Measurements from ENCODE around the gene LRP1. TPM values are rescaled to one million over a fixed set of nuclear protein-coding genes. Genes with fewer than 3 reads are reported as not detected.

Gene LRP1
- total RNA-seq, 2 donors from 2014 or later, result 3.8 to 11.6 TPM

DNA sequence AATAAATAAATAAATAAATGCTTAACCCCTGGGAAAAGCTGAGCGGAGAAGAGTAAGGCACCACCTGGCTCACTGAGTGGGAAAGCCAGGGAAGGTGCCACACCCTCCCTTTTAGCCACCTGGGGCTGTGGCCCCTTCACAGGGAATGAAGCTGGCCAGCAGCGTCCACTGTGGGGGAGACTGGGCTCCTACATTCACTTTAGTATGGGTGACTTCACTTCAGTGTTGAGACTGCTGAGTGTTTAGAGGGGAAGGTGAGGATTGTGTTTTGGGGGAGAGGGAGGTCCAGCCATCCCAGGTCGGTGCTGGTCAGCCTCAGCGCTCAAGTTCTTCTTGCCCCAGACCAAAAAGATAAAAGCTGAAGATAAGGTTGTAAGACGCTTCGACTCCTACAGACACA lies 37.8 kb upstream of the LRP1 start:
- DNase-seq (no peak), ATAC-seq (no peak)
- H3K4me1 Mint-ChIP-seq, result peaks cover 50% of the 10 kb centered on the region
- H3K27ac Mint-ChIP-seq, result peak overlapping the region; percentile 94
- no peaks in the 10 kb centered on the region for H3K9me3 ChIP-seq (ENCODE audit: control insufficient read depth, low read length, poor library complexity, severe bottlenecking)
- peak overlapping the region; percentile 61 for H3K4me3 Mint-ChIP-seq
- no peaks in the 10 kb centered on the region for H3K36me3 Mint-ChIP-seq (ENCODE audit: low read depth)
- no peaks in the 10 kb centered on the region for H3K27me3 Mint-ChIP-seq

GRCh38 chr12:57090924-57091637 lies 37.2 kb upstream of the LRP1 start:
- Mint-ChIP-seq H3K4me3 (peak overlapping the region; percentile 61), H3K27ac (peak overlapping the region; percentile 11), H3K36me3 (ENCODE audit: low read depth) (no peaks in the 10 kb centered on the region), H3K27me3 (no peaks in the 10 kb centered on the region), H3K4me1 (peaks cover 47% of the 10 kb centered on the region)
- no peak for ATAC-seq
- no peak for DNase-seq
- no peaks in the 10 kb centered on the region for H3K9me3 ChIP-seq (ENCODE audit: control insufficient read depth, low read length, poor library complexity, severe bottlenecking)

DNA sequence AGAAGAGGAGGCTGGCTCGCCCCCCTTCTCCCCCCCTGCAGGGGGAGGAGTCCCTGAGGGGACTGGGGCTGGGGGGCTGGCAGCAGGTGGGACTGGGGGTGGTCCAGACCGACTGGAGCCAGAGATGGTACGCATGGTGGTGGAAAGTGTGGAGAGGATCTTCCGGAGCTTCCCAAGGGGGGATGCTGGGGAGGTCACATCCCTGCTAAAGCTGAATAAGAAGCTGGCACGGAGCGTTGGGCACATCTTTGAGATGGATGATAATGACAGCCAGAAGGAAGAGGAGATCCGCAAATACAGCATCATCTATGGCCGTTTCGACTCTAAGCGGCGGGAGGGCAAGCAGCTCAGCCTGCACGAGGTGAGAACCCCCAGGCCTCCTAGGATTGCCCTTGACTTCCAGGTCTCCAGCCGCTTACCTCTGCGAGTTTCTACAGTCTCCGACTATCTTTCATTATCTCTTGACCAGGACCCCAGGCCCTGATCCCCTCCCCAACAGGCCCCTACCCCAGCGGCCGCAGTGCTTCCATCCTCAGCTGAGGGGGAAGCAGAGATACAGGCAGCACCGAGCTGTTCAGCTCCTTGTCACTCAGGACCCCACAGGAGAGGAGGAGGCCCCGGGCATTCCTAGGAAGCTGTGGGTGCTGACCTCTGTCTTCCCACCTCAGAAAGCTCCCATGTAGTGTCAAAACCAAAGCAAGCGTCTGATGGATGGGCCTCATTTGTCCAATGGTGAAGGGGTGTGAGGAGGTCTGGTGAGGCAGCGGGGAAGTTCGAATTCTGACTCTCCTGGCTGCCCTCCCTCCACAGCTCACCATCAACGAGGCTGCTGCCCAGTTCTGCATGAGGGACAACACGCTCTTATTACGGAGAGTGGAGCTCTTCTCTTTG lies 36.4 kb upstream of the LRP1 start:
- Mint-ChIP-seq H3K4me1 (peaks cover 45% of the 10 kb centered on the region), H3K36me3 (ENCODE audit: low read depth) (no peaks in the 10 kb centered on the region), H3K4me3 (peak overlapping the region; percentile 41), H3K27me3 (no peaks in the 10 kb centered on the region), H3K27ac (peak overlapping the region; percentile 11)
- DNase-seq (no peak), ATAC-seq (no peak)
- H3K9me3 ChIP-seq (ENCODE audit: control insufficient read depth, low read length, poor library complexity, severe bottlenecking), result no peaks in the 10 kb centered on the region

GRCh38 chr12:57092529-57092862 lies 35.8 kb upstream of the LRP1 start:
- DNase-seq (no peak), ATAC-seq (no peak)
- Mint-ChIP-seq H3K27ac (peak overlapping the region; percentile 92), H3K27me3 (no peaks in the 10 kb centered on the region), H3K36me3 (ENCODE audit: low read depth) (no peaks in the 10 kb centered on the region), H3K4me1 (peaks cover 43% of the 10 kb centered on the region), H3K4me3 (peak overlapping the region; percentile 41)
- H3K9me3 ChIP-seq (ENCODE audit: control insufficient read depth, low read length, poor library complexity, severe bottlenecking), result no peaks in the 10 kb centered on the region

GRCh38 chr12:57092876-57093414 lies 35.3 kb upstream of the LRP1 start:
- ATAC-seq (no peak), DNase-seq (no peak)
- H3K9me3 ChIP-seq (ENCODE audit: control insufficient read depth, low read length, poor library complexity, severe bottlenecking), result no peaks in the 10 kb centered on the region
- Mint-ChIP-seq H3K4me1 (peaks cover 41% of the 10 kb centered on the region), H3K27ac (peak overlapping the region; percentile 92), H3K27me3 (no peaks in the 10 kb centered on the region), H3K4me3 (no peak overlapping the region), H3K36me3 (ENCODE audit: low read depth) (no peaks in the 10 kb centered on the region)

- Mint-ChIP-seq H3K4me3 (peak overlapping the region; percentile 74), H3K4me1 (peaks cover 36% of the 10 kb centered on the region)
Measured at GRCh38 chr12:57093415-57094207, 34.7 kb upstream of the LRP1 start.

DNA sequence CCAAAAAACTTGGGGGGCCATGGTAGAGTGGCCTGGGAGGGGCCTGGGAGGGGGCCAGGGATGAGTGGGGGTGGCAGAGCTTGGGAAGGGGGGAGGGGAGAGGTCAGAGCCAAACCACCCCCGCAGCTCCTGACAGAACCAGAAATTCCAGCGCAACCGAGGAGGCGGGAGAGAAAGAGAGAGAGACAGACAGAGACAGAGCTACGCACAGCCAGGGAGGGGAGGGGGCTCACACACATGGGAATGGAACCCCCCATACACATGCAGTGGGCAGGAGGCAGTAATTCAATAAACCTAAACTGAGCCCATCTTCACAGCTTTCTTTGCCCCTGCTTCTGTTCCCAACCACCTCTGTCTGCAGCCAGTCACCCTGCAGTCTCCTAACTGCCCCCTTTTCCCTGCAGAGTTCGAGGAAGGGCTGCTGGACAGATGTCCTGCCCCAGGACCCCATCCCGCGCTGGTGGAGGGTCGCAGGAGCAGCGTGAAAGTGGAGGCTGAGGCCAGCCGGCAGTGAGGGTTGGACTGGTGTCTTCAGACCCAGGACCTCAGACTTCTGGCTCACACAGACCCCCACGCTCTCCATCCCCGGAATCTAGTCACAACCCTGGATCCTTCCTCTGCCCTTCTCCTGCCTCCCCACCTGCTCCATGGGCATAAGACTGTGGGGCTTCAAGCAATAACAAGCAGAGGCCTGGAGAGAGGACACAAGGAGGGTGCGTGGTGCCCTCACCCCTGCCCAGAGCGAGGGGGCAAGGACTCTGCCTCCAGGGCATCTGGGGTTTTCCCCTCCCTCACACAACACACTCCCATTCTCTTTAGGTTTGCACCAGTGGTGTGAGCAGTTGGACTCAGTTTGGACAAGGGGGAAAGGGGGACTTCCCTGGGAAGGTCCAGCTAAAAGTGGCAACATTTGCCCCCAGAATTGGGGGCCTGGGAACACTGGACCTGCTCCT lies 33.8 kb upstream of the LRP1 start:
- no peaks in the 10 kb centered on the region for H3K9me3 ChIP-seq (ENCODE audit: control insufficient read depth, low read length, poor library complexity, severe bottlenecking)
- no peak for ATAC-seq
- Mint-ChIP-seq H3K4me3 (peak overlapping the region; percentile 53), H3K27me3 (no peaks in the 10 kb centered on the region), H3K4me1 (peaks cover 39% of the 10 kb centered on the region), H3K36me3 (ENCODE audit: low read depth) (peaks cover 2% of the 10 kb centered on the region), H3K27ac (peak overlapping the region; percentile 92)
- DNase-seq, result no peak

More at GRCh38 chr12:57093415-57094207, 34.7 kb upstream of the LRP1 start:
- H3K36me3 Mint-ChIP-seq (ENCODE audit: low read depth), result no peaks in the 10 kb centered on the region
- no peaks in the 10 kb centered on the region for H3K9me3 ChIP-seq (ENCODE audit: control insufficient read depth, low read length, poor library complexity, severe bottlenecking)
- H3K27ac Mint-ChIP-seq, result peak overlapping the region; percentile 92
- H3K27me3 Mint-ChIP-seq, result no peaks in the 10 kb centered on the region
- ATAC-seq (peak; percentile 44), DNase-seq (peak in 1 of 3 donors; percentile 34)

DNA sequence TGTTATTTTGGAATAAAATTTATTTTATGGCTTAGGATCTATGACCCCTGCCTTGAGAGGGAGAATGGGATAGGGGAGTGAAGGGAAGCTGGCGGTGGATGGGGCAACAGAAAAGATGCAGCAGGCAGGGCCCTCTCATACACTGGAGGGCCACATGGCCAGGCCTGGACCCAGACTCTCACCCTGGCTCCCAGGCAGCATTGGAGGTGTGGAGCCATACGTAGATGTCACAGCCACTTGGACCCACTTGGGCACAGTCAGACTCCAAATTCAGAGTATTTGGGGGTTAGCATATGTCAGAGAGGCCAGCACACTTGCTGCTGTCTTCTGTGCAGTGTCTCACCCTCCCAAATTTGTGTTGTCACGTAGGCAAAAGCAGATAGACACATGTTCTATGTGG lies 32.8 kb upstream of the LRP1 start:
- no peaks in the 10 kb centered on the region for H3K9me3 ChIP-seq (ENCODE audit: control insufficient read depth, low read length, poor library complexity, severe bottlenecking)
- Mint-ChIP-seq H3K4me1 (peaks cover 38% of the 10 kb centered on the region), H3K27ac (peak overlapping the region; percentile 43), H3K36me3 (ENCODE audit: low read depth) (peaks cover 3% of the 10 kb centered on the region), H3K4me3 (no peak overlapping the region), H3K27me3 (no peaks in the 10 kb centered on the region)
- ATAC-seq (no peak), DNase-seq (no peak)

DNA sequence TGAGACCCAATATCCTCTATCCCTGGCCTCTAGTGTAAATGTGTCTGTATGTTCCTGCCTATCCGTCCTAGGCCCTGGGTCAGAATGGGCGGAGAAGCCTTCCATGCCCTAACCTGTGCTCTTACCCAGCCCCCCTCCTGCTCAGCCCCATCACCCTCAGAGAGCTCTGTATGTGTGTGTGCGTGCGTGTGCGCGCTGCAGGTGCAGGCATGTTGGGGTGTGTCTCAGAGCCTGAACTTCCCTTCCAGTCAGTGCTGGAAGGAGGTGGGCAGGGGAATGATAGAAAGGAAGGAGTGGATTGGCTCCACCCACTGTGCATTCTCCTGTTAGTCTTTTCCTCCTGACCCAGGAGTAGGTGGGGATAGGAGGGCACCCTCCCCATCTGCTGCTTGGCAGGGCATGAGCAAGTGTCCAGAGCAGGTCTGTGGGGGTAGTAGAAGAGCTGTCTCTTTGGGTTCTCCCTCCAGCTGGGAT lies 32.1 kb upstream of the LRP1 start:
- H3K27ac Mint-ChIP-seq, result peak overlapping the region; percentile 14
- H3K27me3 Mint-ChIP-seq, result no peaks in the 10 kb centered on the region

GRCh38 chr12:57096748-57097553 lies 31.3 kb upstream of the LRP1 start:
- Mint-ChIP-seq H3K27me3 (no peaks in the 10 kb centered on the region), H3K4me1 (peaks cover 34% of the 10 kb centered on the region), H3K4me3 (no peak overlapping the region), H3K27ac (peak overlapping the region; percentile 59), H3K36me3 (ENCODE audit: low read depth) (peaks cover 3% of the 10 kb centered on the region)
- DNase-seq (no peak), ATAC-seq (no peak)
- H3K9me3 ChIP-seq (ENCODE audit: control insufficient read depth, low read length, poor library complexity, severe bottlenecking), result no peaks in the 10 kb centered on the region

More for the DNA sequence above, 32.1 kb upstream of the LRP1 start:
- no peak for ATAC-seq
- no peaks in the 10 kb centered on the region for H3K9me3 ChIP-seq (ENCODE audit: control insufficient read depth, low read length, poor library complexity, severe bottlenecking)
- Mint-ChIP-seq H3K36me3 (ENCODE audit: low read depth) (peaks cover 3% of the 10 kb centered on the region), H3K4me3 (no peak overlapping the region), H3K4me1 (peaks cover 34% of the 10 kb centered on the region)
- no peak for DNase-seq

DNA sequence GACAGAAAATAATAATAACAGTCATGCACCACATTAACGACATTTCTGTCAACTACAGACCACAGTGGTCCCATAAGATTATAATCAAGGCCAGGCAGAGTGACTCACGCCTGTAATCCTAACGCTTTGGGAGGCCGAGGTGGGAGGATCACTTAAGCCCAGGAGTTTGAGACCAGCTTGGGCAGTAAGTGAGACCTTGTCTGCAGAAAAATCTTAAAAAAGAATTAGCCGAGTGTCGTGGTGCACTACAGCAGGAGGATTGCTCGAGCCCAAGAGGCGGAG lies 30.8 kb upstream of the LRP1 start:
- H3K9me3 ChIP-seq (ENCODE audit: control insufficient read depth, low read length, poor library complexity, severe bottlenecking), result no peaks in the 10 kb centered on the region
- peaks cover 3% of the 10 kb centered on the region for H3K36me3 Mint-ChIP-seq (ENCODE audit: low read depth)
- peak overlapping the region; percentile 59 for H3K27ac Mint-ChIP-seq
- no peak for ATAC-seq
- peaks cover 32% of the 10 kb centered on the region for H3K4me1 Mint-ChIP-seq
- H3K27me3 Mint-ChIP-seq, result no peaks in the 10 kb centered on the region
- no peak overlapping the region for H3K4me3 Mint-ChIP-seq
- no peak for DNase-seq

All from T-helper 17 cell (primary cell).